CD4-positive, alpha-beta memory T cell (primary cell): ENCODE results near the gene KIRREL3. TPM values are rescaled to one million over a fixed set of nuclear protein-coding genes. Genes with fewer than 3 reads are reported as not detected.
"Not testable (repeated sequence)": the region's sequence is repeated elsewhere in the genome, so short reads cannot be mapped to it uniquely, and the experiment has no call there.

Source experiments
- CTCF ChIA-PET: fragments of 350-600 bp; sonication (Branson Sonifier 250); formaldehyde crosslinking; loops from one replicate; lab custom pipeline; 2021; ENCODE audit warnings: inconsistent platforms; ENCODE audit not compliant: partially characterized antibody; lab: Charles Lee
- POLR2A ChIA-PET: fragments of 350-600 bp; sonication (Branson Sonifier 250); formaldehyde crosslinking; loops from one replicate; lab custom pipeline; 2021; ENCODE audit not compliant: partially characterized antibody; lab: Charles Lee
- DNase-seq, 5 donors: peaks; one replicate each; pipeline versions ENCODE4 v3.0.0 to v3.0.0-alpha.2; 2020 to 2022; ENCODE audit warnings: mixed read lengths in 1 of 5
- H3K27ac ChIP-seq: one replicate; pipeline ENCODE4 v1.7.0; 2013; ENCODE audit warnings: low read depth, low read length
- H3K27me3 ChIP-seq: 2 replicates; pipeline ENCODE4 v1.7.0; 2013; ENCODE audit warnings: mild to moderate bottlenecking, low read length, moderate library complexity; ENCODE audit not compliant: insufficient read depth
- H3K36me3 ChIP-seq: 2 replicates; pipeline ENCODE4 v1.7.0; 2013; ENCODE audit warnings: mild to moderate bottlenecking, low read length, moderate library complexity; ENCODE audit not compliant: insufficient read depth
- H3K4me1 ChIP-seq: 2 replicates; pipeline ENCODE4 v1.7.0; 2013; ENCODE audit warnings: mild to moderate bottlenecking, low read length, moderate library complexity; ENCODE audit not compliant: insufficient read depth
- H3K4me3 ChIP-seq, 2 donors: one replicate each; pipeline ENCODE4 v1.7.0; 2013; ENCODE audit warnings: low read length in 2 of 2, mild to moderate bottlenecking in 1 of 2
- H3K9me3 ChIP-seq, 2 donors: one replicate each; pipeline ENCODE4 v1.7.0; 2013; ENCODE audit warnings: low read length in 2 of 2, control low read depth in 1 of 2; ENCODE audit not compliant: control insufficient read depth in 1 of 2
- H3K27ac Mint-ChIP-seq, 7 donors: one replicate each; pipeline ENCODE4 v1.8.0; 2020 to 2021; ENCODE audit warnings: mixed read lengths in 7 of 7, mild to moderate bottlenecking in 6 of 7, inconsistent platforms in 3 of 7, moderate library complexity in 3 of 7
- H3K27me3 Mint-ChIP-seq, 2 donors: one replicate each; pipeline ENCODE4 v1.8.0; 2020 to 2021; ENCODE audit warnings: mixed read lengths in 2 of 2
- H3K36me3 Mint-ChIP-seq, 2 donors: one replicate each; pipeline ENCODE4 v1.8.0; 2020 to 2021; ENCODE audit warnings: mixed read lengths in 2 of 2, inconsistent platforms in 1 of 2, mild to moderate bottlenecking in 1 of 2
- H3K4me1 Mint-ChIP-seq, 4 donors: one replicate each; pipeline ENCODE4 v1.8.0; 2020 to 2021; ENCODE audit warnings: mixed read lengths in 4 of 4, mild to moderate bottlenecking in 1 of 4
- H3K4me3 Mint-ChIP-seq, 8 donors: one replicate each; pipeline ENCODE4 v1.8.0; 2020 to 2021; ENCODE audit warnings: mixed read lengths in 8 of 8, mild to moderate bottlenecking in 7 of 8, moderate library complexity in 6 of 8, inconsistent platforms in 3 of 8
- H3K9me3 Mint-ChIP-seq, 8 donors: one replicate each; pipeline ENCODE4 v1.8.0; 2020 to 2021; ENCODE audit warnings: mixed read lengths in 8 of 8, mild to moderate bottlenecking in 5 of 8, inconsistent platforms in 3 of 8, moderate library complexity in 1 of 8
- intact Hi-C: fragments of 100-400 bp; cut with micrococcal nuclease; formaldehyde crosslinking; loops from one replicate; pipeline ENCODE4 v1.15.1; 2023
- polyA plus RNA-seq, 2 donors: library from polyadenylated mRNA; unstranded; fragments of 300-500 nt; fragmentation: Illumina TruSeq; gene quantifications; one replicate each; pipeline ENCODE4 v1.2.3, GENCODE V29; 2021
- total RNA-seq, 2 experiments: library from RNA; stranded (reverse); gene quantifications; one replicate each; pipeline ENCODE4 v1.2.3, GENCODE V29; 2021

KIRREL3 gene
- total and polyA plus RNA-seq, 4 experiments from 2014 or later, result not detected

DNA sequence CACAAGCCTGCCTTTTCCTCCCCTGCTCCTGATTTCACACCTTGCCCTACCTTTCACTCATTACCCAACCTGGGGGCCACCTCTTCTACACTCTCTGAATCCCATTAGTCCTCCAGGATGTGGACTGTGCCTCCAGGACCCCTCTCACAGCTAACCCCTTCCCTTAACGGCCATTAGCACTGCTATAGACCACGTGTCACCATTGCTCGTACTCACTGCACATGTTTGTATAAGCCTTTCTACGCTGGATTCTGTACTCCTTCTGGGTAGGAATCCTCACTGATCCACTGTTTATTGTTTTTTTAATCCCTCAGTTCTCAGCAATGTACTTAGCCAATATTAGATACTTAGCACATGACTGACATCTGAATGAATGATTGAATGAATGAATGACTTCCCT is 40.9 kb downstream of the KIRREL3 start:
- Histone ChIP-seq H3K4me1 (no peaks in the 10 kb centered on the region), H3K9me3 (no peaks in the 10 kb centered on the region), H3K36me3 (no peaks in the 10 kb centered on the region), H3K27ac (no peak overlapping the region), H3K4me3 (no peak overlapping the region), H3K27me3 (no peaks in the 10 kb centered on the region)
- no peaks in the 10 kb centered on the region for H3K4me1 Mint-ChIP-seq
- ChIA-PET CTCF (no interaction called here), POLR2A (no interaction called here)
- no peak for DNase-seq
- H3K9me3 Mint-ChIP-seq, result peaks cover 0 to 2% (median 0%) of the 10 kb centered on the region in 8 donors
- intact Hi-C loops, result no loop called here
- H3K27me3 Mint-ChIP-seq, result peaks cover 7 to 8% of the 10 kb centered on the region in 2 donors
- H3K4me3 Mint-ChIP-seq, result no peak overlapping the region
- no peaks in the 10 kb centered on the region for H3K36me3 Mint-ChIP-seq
- H3K27ac Mint-ChIP-seq, result no peak overlapping the region

DNA sequence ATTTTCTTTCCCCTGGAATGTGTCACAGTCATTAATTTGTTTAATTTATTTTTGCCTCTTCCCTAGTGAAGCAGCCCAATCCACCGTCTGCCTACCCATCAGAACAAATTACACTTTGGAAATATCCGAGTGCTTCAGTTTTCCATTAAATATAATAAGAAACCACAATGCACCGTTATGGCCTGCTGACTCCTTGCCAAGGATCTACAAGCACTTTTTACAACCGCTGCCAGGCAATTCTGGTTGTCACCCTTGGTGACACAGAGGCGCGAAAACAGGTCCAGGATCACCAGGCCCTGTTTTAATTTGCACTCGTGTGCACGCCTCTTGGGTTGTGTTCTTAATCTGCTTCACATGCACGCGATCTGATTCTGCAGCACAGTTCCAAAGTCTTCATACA is 43.9 kb downstream of the KIRREL3 start:
- no peaks in the 10 kb centered on the region for H3K4me1 ChIP-seq
- Mint-ChIP-seq H3K4me3 (no peak overlapping the region), H3K36me3 (no peaks in the 10 kb centered on the region), H3K27me3 (peaks cover 4 to 7% of the 10 kb centered on the region in 2 donors), H3K9me3 (peaks cover 0 to 2% (median 0%) of the 10 kb centered on the region in 8 donors), H3K27ac (no peak overlapping the region), H3K4me1 (no peaks in the 10 kb centered on the region)
- intact Hi-C loops, result no loop called here
- POLR2A ChIA-PET, result no interaction called here
- no peaks in the 10 kb centered on the region for H3K27me3 ChIP-seq
- H3K9me3 ChIP-seq, result no peaks in the 10 kb centered on the region
- no peak overlapping the region for H3K27ac ChIP-seq
- no peaks in the 10 kb centered on the region for H3K36me3 ChIP-seq
- H3K4me3 ChIP-seq, result no peak overlapping the region
- DNase-seq, result no peak
- CTCF ChIA-PET, result no interaction called here

DNA sequence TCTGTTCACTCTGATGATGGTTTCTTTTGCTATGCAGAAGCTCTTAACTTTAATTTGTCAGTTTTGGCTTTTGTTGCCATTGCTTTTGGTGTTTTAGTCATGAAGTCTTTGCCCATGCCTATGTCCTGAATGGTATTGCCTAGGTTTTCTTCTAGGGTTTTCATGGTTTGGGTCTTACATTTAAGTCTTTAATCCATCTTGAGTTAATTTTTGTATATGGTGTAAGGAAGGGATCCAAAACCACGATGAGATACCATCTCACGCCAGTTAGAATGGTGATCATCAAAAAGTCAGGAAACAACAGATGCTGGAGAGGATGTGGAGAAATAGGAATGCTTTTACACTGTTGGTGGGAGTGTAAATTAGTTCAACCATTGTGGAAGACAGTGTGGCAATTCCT is 48.0 kb downstream of the KIRREL3 start:
- H3K4me3 ChIP-seq, H3K36me3 ChIP-seq, H3K36me3 Mint-ChIP-seq, H3K27ac ChIP-seq, H3K9me3 ChIP-seq, CTCF ChIA-PET, H3K4me1 Mint-ChIP-seq, DNase-seq, H3K4me1 ChIP-seq, H3K4me3 Mint-ChIP-seq, H3K27me3 ChIP-seq, POLR2A ChIA-PET, H3K27ac Mint-ChIP-seq, H3K27me3 Mint-ChIP-seq, intact Hi-C loops, H3K9me3 Mint-ChIP-seq: not testable (repeated sequence)

DNA sequence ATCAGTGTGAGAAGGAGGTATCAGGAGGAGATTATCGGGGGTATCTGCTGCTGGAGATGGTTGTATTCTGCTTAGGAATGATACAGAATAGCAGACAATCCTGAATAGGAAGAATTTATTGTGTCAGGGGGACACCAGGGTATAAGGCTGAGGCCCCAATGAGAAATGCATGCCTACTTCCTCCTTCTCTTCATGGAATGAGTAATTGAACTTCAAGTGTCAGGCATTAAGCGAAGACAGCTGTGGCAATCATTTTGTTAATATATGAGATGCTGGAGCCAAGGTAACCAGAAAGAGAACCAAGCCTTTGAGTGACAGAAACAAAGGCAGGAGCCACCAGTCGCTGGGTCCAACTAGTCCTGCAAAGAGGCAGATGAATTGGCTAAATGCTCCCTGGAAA is 49.1 kb downstream of the KIRREL3 start:
- peaks cover 0 to 3% (median 0%) of the 10 kb centered on the region in 8 donors for H3K9me3 Mint-ChIP-seq
- H3K36me3 Mint-ChIP-seq, result no peaks in the 10 kb centered on the region
- H3K27me3 ChIP-seq, result no peaks in the 10 kb centered on the region
- no peaks in the 10 kb centered on the region for H3K4me1 ChIP-seq
- H3K36me3 ChIP-seq, result no peaks in the 10 kb centered on the region
- H3K27ac ChIP-seq, result no peak overlapping the region
- H3K9me3 ChIP-seq, result no peaks in the 10 kb centered on the region
- H3K4me3 Mint-ChIP-seq, result no peak overlapping the region
- ChIA-PET CTCF (no interaction called here), POLR2A (no interaction called here)
- no peak overlapping the region for H3K4me3 ChIP-seq
- H3K27ac Mint-ChIP-seq, result no peak overlapping the region
- no peaks in the 10 kb centered on the region for H3K27me3 Mint-ChIP-seq
- intact Hi-C loops, result no loop called here
- DNase-seq, result no peak
- no peaks in the 10 kb centered on the region for H3K4me1 Mint-ChIP-seq

DNA sequence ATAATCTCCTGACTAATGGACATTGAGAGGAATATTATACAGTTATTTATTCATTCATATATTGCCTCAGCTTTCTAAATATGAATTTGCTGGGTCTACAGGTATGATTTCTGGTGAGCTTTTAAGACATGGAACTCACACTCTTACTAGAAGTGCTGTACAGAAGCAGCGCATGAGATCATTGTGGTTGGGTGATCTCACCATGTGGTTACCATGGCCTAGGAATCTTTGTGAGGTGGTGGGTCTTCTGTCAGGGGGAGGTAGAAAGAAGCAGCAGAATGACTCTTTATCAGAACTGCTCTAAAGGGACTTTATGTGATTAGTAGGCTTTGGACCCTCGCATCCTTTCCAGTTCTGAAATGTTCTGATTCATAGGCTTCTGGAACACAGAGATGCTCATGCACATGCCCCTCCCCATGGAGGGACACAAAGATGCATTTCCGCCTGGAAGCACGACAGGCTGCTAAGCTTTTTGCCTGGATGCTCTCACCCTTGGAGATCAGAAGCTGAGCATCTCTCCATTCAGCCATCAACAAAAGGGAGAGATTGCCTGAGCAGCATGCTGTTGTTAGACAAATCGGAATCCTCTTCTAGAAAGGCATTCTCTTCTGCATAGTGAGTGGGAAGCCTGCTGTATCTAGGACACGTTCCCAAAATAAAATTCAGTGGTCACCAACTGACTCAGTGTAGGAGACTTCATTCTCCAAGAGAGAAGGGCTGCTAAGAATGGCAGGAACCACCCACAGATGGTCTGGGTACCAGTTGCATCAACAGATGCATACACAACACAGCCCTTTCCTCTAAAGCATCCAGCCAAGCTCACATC is 51.3 kb downstream of the KIRREL3 start:
- Histone ChIP-seq H3K27me3 (no peaks in the 10 kb centered on the region), H3K36me3 (no peaks in the 10 kb centered on the region), H3K9me3 (no peaks in the 10 kb centered on the region), H3K4me3 (no peak overlapping the region), H3K27ac (no peak overlapping the region), H3K4me1 (no peaks in the 10 kb centered on the region)
- H3K27ac Mint-ChIP-seq, result no peak overlapping the region
- H3K27me3 Mint-ChIP-seq, result no peaks in the 10 kb centered on the region
- no peak for DNase-seq
- H3K4me3 Mint-ChIP-seq, result no peak overlapping the region
- peaks cover 0 to 3% (median 0%) of the 10 kb centered on the region in 8 donors for H3K9me3 Mint-ChIP-seq
- ChIA-PET POLR2A (no interaction called here), CTCF (no interaction called here)
- intact Hi-C loops, result no loop called here
- no peaks in the 10 kb centered on the region for H3K36me3 Mint-ChIP-seq
- H3K4me1 Mint-ChIP-seq, result no peaks in the 10 kb centered on the region

DNA sequence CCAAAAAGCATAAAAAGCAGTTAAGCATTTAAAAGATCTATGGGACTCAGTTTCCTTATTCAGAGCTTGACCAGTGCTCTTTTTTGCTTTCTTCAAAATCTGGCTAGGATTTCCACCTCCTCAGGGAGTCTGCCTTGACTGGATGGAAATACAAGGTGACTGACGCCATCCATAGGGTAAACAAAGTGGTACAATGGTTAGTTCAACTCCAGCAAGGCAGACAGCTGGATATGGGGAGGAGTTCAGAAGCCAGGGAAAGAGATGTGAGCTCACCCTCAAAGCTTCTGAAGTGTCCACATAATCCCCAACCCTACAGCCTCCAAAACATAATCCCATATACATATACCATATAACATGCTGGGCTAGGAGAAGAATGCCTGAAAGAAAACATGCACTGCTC is 52.0 kb downstream of the KIRREL3 start:
- Histone ChIP-seq H3K27ac (no peak overlapping the region), H3K36me3 (no peaks in the 10 kb centered on the region), H3K4me1 (no peaks in the 10 kb centered on the region), H3K4me3 (no peak overlapping the region), H3K27me3 (no peaks in the 10 kb centered on the region), H3K9me3 (no peaks in the 10 kb centered on the region)
- intact Hi-C loops, result no loop called here
- Mint-ChIP-seq H3K27me3 (no peaks in the 10 kb centered on the region), H3K27ac (no peak overlapping the region), H3K36me3 (no peaks in the 10 kb centered on the region), H3K4me1 (no peaks in the 10 kb centered on the region), H3K9me3 (peaks cover 0 to 3% (median 0%) of the 10 kb centered on the region in 8 donors), H3K4me3 (no peak overlapping the region)
- POLR2A ChIA-PET, result no interaction called here
- no peak for DNase-seq
- CTCF ChIA-PET, result no interaction called here

DNA sequence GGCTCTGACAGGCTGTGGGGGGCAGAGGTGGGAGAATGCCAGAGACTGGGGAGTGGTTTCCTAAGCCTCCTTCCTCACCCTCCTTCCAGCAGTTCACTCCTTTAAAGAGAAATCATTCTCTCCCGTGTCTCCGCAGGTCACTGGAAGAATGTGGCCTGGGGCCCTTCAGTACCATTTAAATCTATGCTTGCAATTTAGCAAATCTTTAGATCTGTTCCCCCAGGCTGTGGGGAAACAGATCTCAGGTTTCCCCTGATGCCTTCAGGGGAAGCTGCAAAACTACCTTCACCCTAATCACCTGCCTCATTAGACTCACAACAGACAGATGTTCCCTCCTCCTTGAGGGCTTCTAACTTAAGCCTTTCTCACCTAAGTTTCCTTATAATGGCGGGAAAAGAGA is 55.3 kb downstream of the KIRREL3 start:
- CTCF ChIA-PET, result no interaction called here
- H3K27ac Mint-ChIP-seq, result no peak overlapping the region
- peaks cover 0 to under 1% (median 0%) of the 10 kb centered on the region in 8 donors for H3K9me3 Mint-ChIP-seq
- Histone ChIP-seq H3K27me3 (no peaks in the 10 kb centered on the region), H3K4me1 (no peaks in the 10 kb centered on the region), H3K4me3 (no peak overlapping the region), H3K36me3 (no peaks in the 10 kb centered on the region), H3K9me3 (no peaks in the 10 kb centered on the region), H3K27ac (no peak overlapping the region)
- no peaks in the 10 kb centered on the region for H3K27me3 Mint-ChIP-seq
- H3K4me1 Mint-ChIP-seq, result no peaks in the 10 kb centered on the region
- DNase-seq, result no peak
- intact Hi-C loops, result no loop called here
- H3K36me3 Mint-ChIP-seq, result no peaks in the 10 kb centered on the region
- H3K4me3 Mint-ChIP-seq, result no peak overlapping the region
- POLR2A ChIA-PET, result no interaction called here
